HEK293 (cell line): ENCODE results near the gene ITGA4.

ENCODE experiments used
- BCL11A ChIP-seq: fragments of 450-650 bp; formaldehyde crosslinking; IDR thresholded peaks from 2 replicates; pipeline ENCODE4 v1.5.1; 2016; ENCODE audit warnings: low read depth, missing biosample characterization, missing genetic modification characterization
- CTCF ChIP-seq: fragments of 450-650 bp; formaldehyde crosslinking; IDR thresholded peaks from 2 replicates; pipeline ENCODE4 v1.5.1; 2016; ENCODE audit warnings: missing biosample characterization, missing genetic modification characterization
- KLF7 ChIP-seq: fragments of 450-650 bp; formaldehyde crosslinking; IDR thresholded peaks from 2 replicates; pipeline ENCODE4 v1.5.1; 2016; ENCODE audit warnings: missing biosample characterization, missing genetic modification characterization, borderline replicate concordance
- RBAK ChIP-seq: fragments of 450-650 bp; formaldehyde crosslinking; IDR thresholded peaks from 2 replicates; pipeline ENCODE4 v1.5.1; 2016; ENCODE audit warnings: missing biosample characterization, missing genetic modification characterization
- ZBTB11 ChIP-seq: fragments of 450-650 bp; formaldehyde crosslinking; conservative IDR thresholded peaks from 2 replicates; pipeline ENCODE4 v1.5.1; 2016; ENCODE audit warnings: low read depth, missing biosample characterization, missing genetic modification characterization
- ZBTB44 ChIP-seq: fragments of 450-650 bp; IDR thresholded peaks from 2 replicates; pipeline ENCODE4 v1.5.1; 2018; ENCODE audit warnings: missing biosample characterization, mild to moderate bottlenecking, missing genetic modification characterization
- ZIC2 ChIP-seq: fragments of 450-650 bp; formaldehyde crosslinking; IDR thresholded peaks from 2 replicates; pipeline ENCODE4 v1.5.1; 2016; ENCODE audit warnings: missing biosample characterization, missing genetic modification characterization
- ZNF184 ChIP-seq: fragments of 450-650 bp; IDR thresholded peaks from 2 replicates; pipeline ENCODE4 v1.5.1; 2018; ENCODE audit warnings: missing biosample characterization, mild to moderate bottlenecking, missing genetic modification characterization
- ZNF274 ChIP-seq, 2 experiments: fragments of 200-500 bp in 1 of 2; fragments of 450-650 bp in 1 of 2; sonication (Bioruptor generic) in 1 of 2; formaldehyde crosslinking in 1 of 2; IDR thresholded peaks; 2 replicates each; pipeline versions ENCODE4 v1.5.1 to v1.6.1; 2014 to 2016; ENCODE audit warnings: borderline replicate concordance in 1 of 2, inconsistent platforms in 1 of 2, low read length in 1 of 2, missing biosample characterization in 1 of 2, missing genetic modification characterization in 1 of 2
- ZNF324 ChIP-seq: fragments of 450-650 bp; formaldehyde crosslinking; IDR thresholded peaks from 2 replicates; pipeline ENCODE4 v1.5.1; 2016; ENCODE audit warnings: missing biosample characterization, missing genetic modification characterization
- ZNF561 ChIP-seq: fragments of 450-650 bp; IDR thresholded peaks from 2 replicates; pipeline ENCODE4 v1.5.1; 2018; ENCODE audit warnings: missing biosample characterization, missing genetic modification characterization, borderline replicate concordance
- ZNF704 ChIP-seq: fragments of 450-650 bp; formaldehyde crosslinking; IDR thresholded peaks from 2 replicates; pipeline ENCODE4 v1.5.1; 2016; ENCODE audit warnings: missing biosample characterization, missing genetic modification characterization
- ZNF776 ChIP-seq: fragments of 450-650 bp; formaldehyde crosslinking; IDR thresholded peaks from 2 replicates; pipeline ENCODE4 v1.5.0; 2017; ENCODE audit warnings: missing biosample characterization, missing genetic modification characterization, borderline replicate concordance

- no peak for TF ChIP-seq ZBTB11
- no peak; the same call in 1 of the 2 replicates for TF ChIP-seq CTCF (tag by site-specific recombination)
- no peak for TF ChIP-seq ZNF324 (tag by site-specific recombination)
- no peak for TF ChIP-seq KLF7 (tag by site-specific recombination)
- no peak for TF ChIP-seq ZNF274 (IDR thresholded peaks at IDR 0.05; ENCODE audit: low read length)
- no peak for TF ChIP-seq ZNF274 (tag by site-specific recombination; IDR thresholded peaks at IDR 0.05; ENCODE audit: borderline replicate concordance)
- TF ChIP-seq RBAK = no peak
- TF ChIP-seq BCL11A (tag by site-specific recombination) = no peak
- no peak for TF ChIP-seq ZBTB44
- TF ChIP-seq ZNF776 = no peak
- TF ChIP-seq ZNF561 = no peak
- no peak for TF ChIP-seq ZIC2
- TF ChIP-seq ZNF184 = no peak
- no peak for TF ChIP-seq ZNF704
Observed at GRCh38 chr2:181466661-181467576, 9.7 kb downstream of the ITGA4 start.
